ENCODE results near the gene CD36.

DNA sequence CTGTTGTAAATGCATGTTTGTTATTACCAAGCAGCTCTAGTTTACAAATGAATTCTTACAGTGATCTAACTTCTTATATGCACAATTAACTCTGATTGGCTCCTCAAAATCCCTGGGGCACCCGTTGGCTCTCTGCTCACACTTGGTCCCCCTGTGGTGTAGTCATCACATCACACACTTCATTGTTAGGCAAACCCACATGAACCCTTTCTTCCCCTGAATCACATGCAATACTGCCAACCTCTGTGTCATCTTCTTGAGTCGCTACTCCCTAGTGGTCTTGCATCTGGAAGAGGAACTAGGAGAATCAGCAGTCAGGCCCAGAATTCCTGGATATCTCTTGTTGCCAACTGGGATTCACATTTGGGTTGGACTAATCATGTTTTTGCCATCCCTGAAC is 73.1 kb downstream of the CD36 start:
- TF ChIP-seq, protein P1, sequence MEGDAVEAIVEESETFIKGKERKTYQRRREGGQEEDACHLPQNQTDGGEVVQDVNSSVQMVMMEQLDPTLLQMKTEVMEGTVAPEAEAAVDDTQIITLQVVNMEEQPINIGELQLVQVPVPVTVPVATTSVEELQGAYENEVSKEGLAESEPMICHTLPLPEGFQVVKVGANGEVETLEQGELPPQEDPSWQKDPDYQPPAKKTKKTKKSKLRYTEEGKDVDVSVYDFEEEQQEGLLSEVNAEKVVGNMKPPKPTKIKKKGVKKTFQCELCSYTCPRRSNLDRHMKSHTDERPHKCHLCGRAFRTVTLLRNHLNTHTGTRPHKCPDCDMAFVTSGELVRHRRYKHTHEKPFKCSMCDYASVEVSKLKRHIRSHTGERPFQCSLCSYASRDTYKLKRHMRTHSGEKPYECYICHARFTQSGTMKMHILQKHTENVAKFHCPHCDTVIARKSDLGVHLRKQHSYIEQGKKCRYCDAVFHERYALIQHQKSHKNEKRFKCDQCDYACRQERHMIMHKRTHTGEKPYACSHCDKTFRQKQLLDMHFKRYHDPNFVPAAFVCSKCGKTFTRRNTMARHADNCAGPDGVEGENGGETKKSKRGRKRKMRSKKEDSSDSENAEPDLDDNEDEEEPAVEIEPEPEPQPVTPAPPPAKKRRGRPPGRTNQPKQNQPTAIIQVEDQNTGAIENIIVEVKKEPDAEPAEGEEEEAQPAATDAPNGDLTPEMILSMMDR (IDR thresholded peaks at IDR 0.05): no peak
- TF ChIP-seq POLR2A (IDR thresholded peaks at IDR 0.05): no peak
